WERI-Rb-1 (cell line): ENCODE measurements around the gene TSC2.

ENCODE experiments used
- DNase-seq: peaks from one replicate; pipeline ENCODE4 v3.0.0-alpha.2; 2020
- H3K27ac ChIP-seq: fragments of 250-450 bp; sonication (Bioruptor Pico); 2 replicates; pipeline ENCODE4 v1.5.1; 2020; ENCODE audit warnings: mild to moderate bottlenecking, moderate library complexity
- H3K27me3 ChIP-seq: fragments of 250-450 bp; sonication (Bioruptor Pico); 2 replicates; pipeline ENCODE4 v1.5.1; 2021; ENCODE audit warnings: mild to moderate bottlenecking, low read depth, moderate library complexity; ENCODE audit not compliant: insufficient read depth, severe bottlenecking
- H3K36me3 ChIP-seq: fragments of 250-450 bp; sonication (Bioruptor Pico); 2 replicates; pipeline ENCODE4 v1.5.1; 2020; ENCODE audit warnings: mild to moderate bottlenecking, moderate library complexity
- H3K4me3 ChIP-seq: 2 replicates; pipeline ENCODE4 v1.5.1; 2011; ENCODE audit warnings: low read depth, mild to moderate bottlenecking, control low read depth, low read length
- H3K9me3 ChIP-seq: fragments of 250-450 bp; sonication (Bioruptor Pico); 2 replicates; pipeline ENCODE4 v1.5.1; 2021; ENCODE audit warnings: mild to moderate bottlenecking, moderate library complexity; ENCODE audit not compliant: severe bottlenecking
- TF ChIP-seq, protein P1 (sequence below): IDR thresholded peaks from 2 replicates; pipeline ENCODE4 v1.5.1; 2011; ENCODE audit warnings: low read depth, mild to moderate bottlenecking, control low read depth, inconsistent platforms, low read length

Gene TSC2

DNA sequence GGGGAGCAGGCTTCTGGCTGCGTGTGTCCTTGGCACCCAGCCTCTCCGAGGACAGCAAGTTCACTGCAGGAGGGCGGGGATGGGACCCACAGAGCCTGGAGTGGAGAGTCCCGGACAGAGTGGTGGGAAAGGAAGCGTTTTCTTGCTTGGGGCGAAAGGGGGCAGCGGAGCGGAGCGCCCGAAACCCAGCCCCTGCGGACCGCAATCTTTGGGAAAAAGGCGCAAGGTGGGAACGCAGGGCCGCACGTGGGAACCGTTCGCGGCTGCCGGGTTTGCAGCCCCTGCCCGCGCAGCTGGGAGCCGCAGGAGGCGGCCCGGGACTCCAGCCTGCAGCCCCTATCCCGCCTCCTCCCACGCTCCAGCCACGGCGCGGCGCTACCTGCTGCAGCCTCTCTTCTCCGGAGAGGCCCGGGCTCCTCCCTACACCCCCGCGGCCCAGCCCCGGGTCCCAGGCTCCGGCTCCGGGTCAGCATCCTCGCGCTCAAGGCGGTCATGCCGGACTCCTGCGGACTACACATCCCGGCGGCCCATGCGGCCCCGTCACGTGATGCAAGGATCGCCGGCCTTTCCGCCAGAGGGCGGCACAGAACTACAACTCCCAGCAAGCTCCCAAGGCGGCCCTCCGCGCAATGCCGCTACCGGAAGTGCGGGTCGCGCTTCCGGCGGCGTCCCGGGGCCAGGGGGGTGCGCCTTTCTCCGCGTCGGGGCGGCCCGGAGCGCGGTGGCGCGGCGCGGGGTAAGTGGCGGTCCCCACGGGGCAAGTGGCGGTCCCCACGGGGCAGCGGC lies at the start of gene TSC2, which contains the start of gene NTHL1:
TSC2 (plus strand) TSS at position 656 of the 786 bp plus-strand sequence. CDS start 631 bp downstream, outside the sequence.
NTHL1 (minus strand) TSS at position 505 of the 786 bp plus-strand sequence; CDS start at position 494, 11 bp downstream.
- H3K4me3 ChIP-seq = peak within 1 kb of the TSS; percentile 69
- TF ChIP-seq, protein P1, sequence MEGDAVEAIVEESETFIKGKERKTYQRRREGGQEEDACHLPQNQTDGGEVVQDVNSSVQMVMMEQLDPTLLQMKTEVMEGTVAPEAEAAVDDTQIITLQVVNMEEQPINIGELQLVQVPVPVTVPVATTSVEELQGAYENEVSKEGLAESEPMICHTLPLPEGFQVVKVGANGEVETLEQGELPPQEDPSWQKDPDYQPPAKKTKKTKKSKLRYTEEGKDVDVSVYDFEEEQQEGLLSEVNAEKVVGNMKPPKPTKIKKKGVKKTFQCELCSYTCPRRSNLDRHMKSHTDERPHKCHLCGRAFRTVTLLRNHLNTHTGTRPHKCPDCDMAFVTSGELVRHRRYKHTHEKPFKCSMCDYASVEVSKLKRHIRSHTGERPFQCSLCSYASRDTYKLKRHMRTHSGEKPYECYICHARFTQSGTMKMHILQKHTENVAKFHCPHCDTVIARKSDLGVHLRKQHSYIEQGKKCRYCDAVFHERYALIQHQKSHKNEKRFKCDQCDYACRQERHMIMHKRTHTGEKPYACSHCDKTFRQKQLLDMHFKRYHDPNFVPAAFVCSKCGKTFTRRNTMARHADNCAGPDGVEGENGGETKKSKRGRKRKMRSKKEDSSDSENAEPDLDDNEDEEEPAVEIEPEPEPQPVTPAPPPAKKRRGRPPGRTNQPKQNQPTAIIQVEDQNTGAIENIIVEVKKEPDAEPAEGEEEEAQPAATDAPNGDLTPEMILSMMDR = no peak
- no peaks in the 10 kb centered on the region for H3K9me3 ChIP-seq
- peak; percentile 97 for DNase-seq
- no peaks in the 10 kb centered on the region for H3K27me3 ChIP-seq
- peaks cover 35% of the 10 kb centered on the region for H3K36me3 ChIP-seq
- H3K27ac ChIP-seq = peak within 1 kb of the TSS; percentile 30

- TF ChIP-seq, protein P1 = no peak
- Histone ChIP-seq H3K9me3 (no peaks in the 10 kb centered on the region), H3K36me3 (peaks cover 68% of the 10 kb centered on the region), H3K4me3 (no peak overlapping the region), H3K27ac (no peak overlapping the region), H3K27me3 (no peaks in the 10 kb centered on the region)
- DNase-seq = no peak
Measured at GRCh38 chr16:1998360-1998835, 49.4 kb upstream of the TSC2 start.

DNA sequence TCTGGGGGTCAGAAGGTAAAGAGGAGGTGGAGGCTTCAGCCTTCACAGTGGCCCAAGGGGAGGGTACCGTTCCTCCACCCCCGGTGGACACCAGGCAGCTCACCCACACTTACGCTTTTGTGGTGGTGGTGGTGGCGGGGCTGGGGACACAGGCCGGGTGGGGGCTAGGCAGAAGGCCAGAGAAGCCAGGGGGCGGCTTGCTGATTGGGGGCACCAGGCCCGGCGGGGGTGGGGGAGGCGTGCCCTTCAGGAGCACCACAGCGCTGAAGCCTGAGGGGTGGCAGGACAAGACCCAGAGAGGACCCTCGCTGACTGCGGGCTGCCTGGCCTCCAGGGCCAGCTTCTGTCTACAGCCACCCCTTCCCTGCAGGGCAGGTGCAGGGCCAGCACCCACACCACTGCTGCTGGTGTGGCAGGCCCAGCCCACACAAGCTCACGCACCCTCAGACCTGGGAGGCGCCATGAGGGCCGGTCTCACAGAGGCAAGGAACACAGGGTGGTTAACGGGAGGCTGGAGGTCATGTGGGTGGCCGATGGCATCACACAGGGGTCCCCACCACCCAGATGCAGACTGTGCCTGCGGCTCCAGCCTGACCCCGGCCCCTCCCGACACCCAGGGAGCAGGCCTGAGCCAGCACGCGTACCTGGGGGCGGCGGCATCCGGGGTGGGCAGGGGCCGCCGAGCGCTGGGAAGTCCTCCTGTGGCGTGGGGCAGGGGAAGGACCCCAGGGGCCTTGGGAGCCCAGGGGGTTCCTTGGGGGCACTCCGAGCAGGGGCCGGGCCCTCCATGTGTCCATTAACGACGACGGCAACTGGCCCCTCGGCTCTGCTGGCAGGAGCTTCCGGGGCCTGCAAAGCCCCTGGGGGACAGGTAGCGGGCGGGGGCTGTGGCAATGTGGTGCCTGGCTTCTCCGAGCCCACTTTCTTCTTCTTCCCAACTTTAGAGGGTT lies 48.7 kb upstream of the TSC2 start:
- Histone ChIP-seq H3K36me3 (peaks cover 71% of the 10 kb centered on the region), H3K27me3 (no peaks in the 10 kb centered on the region), H3K27ac (no peak overlapping the region), H3K4me3 (no peak overlapping the region), H3K9me3 (no peaks in the 10 kb centered on the region)
- DNase-seq = no peak
- TF ChIP-seq, protein P1 = no peak

DNA sequence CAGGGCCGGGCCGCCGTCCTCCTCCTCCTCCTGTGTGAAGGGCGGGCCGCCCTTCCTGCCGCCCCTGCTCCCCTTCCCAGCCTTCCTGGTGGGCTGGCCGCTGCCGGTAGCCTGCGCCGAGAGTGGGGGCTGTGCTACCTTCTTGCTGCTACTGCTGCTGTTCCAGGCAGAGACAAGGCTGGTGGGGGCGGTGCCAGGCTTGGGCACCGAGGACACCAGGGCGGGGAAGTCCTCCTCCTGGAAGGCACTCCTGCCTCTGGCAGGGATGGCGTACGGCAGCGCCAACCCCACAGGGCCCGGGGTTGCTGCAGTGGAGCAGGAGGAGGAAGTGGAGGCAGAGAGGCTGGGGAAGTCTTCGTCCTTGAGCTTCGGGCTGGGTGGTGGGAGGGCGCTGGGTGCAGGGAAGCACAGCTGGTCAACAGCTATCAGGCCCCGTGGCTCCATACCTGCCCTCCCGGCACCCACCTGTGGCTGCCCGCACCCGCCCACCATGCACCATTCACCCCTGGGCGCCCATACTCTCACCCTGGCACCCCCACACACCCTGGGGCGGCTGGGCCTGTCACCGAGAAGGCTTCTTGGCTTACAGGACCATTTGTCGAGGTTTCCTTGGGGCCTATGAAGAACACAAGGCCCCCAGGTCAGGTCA lies 47.8 kb upstream of the TSC2 start:
- TF ChIP-seq, protein P1 = no peak

GRCh38 chr16:2001035-2001434 lies 46.8 kb upstream of the TSC2 start:
- Histone ChIP-seq H3K4me3 (no peak overlapping the region), H3K27ac (no peak overlapping the region), H3K9me3 (no peaks in the 10 kb centered on the region), H3K36me3 (peaks cover 83% of the 10 kb centered on the region), H3K27me3 (no peaks in the 10 kb centered on the region)
- TF ChIP-seq, protein P1 = no peak
- DNase-seq = no peak

More for the DNA sequence above, 47.8 kb upstream of the TSC2 start:
- no peak for DNase-seq
- H3K9me3 ChIP-seq = no peaks in the 10 kb centered on the region
- H3K4me3 ChIP-seq = no peak overlapping the region
- H3K36me3 ChIP-seq = peaks cover 79% of the 10 kb centered on the region
- H3K27me3 ChIP-seq = no peaks in the 10 kb centered on the region
- H3K27ac ChIP-seq = no peak overlapping the region
